H1 (cell line): ENCODE results near the gene SLMAP. TPM values are rescaled to one million over a fixed set of nuclear protein-coding genes. Genes with fewer than 3 reads are reported as not detected.

Experiments
- CTCF ChIA-PET: fragments of 300-600 bp; sonication (Branson Sonifier 250); formaldehyde crosslinking; loops from one replicate; lab custom pipeline; 2021; ENCODE audit not compliant: partially characterized antibody; lab: Charles Lee
- POLR2A ChIA-PET: fragments of 300-600 bp; sonication (Branson Sonifier 250); formaldehyde crosslinking; loops from one replicate; lab custom pipeline; 2021; ENCODE audit warnings: inconsistent platforms; ENCODE audit not compliant: partially characterized antibody; lab: Charles Lee
- DNase-seq, 2 experiments: peaks; one replicate each; pipeline versions ENCODE4 v3.0.0 to v3.0.0-alpha.2; 2010 to 2022; ENCODE audit warnings: low spot score in 2 of 2, low read depth in 1 of 2, mixed read lengths in 1 of 2
- FAIRE-seq: peaks from 2 replicates; lab custom pipeline; 2011; peaks lifted over from hg19 to GRCh38; lab: Jason Lieb, UNC
- H2AFZ ChIP-seq: 2 replicates; pipeline ENCODE4 v1.8.1; 2012; ENCODE audit warnings: low read length, inconsistent platforms
- H2AK5ac ChIP-seq: 2 replicates; pipeline ENCODE4 v1.6.1; 2013; ENCODE audit warnings: low read depth, low read length
- H2BK120ac ChIP-seq: replicated peaks from 2 replicates; pipeline ENCODE3; 2013; ENCODE audit warnings: low read depth, low read length, inconsistent platforms
- H2BK12ac ChIP-seq: 2 replicates; pipeline ENCODE4 v1.6.1; 2013; ENCODE audit warnings: low read depth, low read length
- H2BK15ac ChIP-seq: 2 replicates; pipeline ENCODE4 v1.6.1; 2013; ENCODE audit warnings: low read length
- H2BK20ac ChIP-seq: 2 replicates; pipeline ENCODE4 v1.6.1; 2013; ENCODE audit warnings: low read length
- H2BK5ac ChIP-seq: 2 replicates; pipeline ENCODE4 v1.6.1; 2013; ENCODE audit warnings: low read depth, low read length
- H3K14ac ChIP-seq: 2 replicates; pipeline ENCODE4 v1.6.1; 2013; ENCODE audit warnings: inconsistent platforms; ENCODE audit not compliant: insufficient read length
- H3K18ac ChIP-seq: 2 replicates; pipeline ENCODE4 v1.6.1; 2013; ENCODE audit warnings: low read length; ENCODE audit errors: extremely low read depth
- H3K23ac ChIP-seq: 2 replicates; pipeline ENCODE4 v1.6.1; 2013; ENCODE audit warnings: inconsistent platforms; ENCODE audit not compliant: insufficient read length
- H3K23me2 ChIP-seq: 2 replicates; pipeline ENCODE4 v1.6.1; 2013; ENCODE audit warnings: low read depth, low read length
- H3K27ac ChIP-seq: 2 replicates; pipeline ENCODE4 v1.6.1; 2011; ENCODE audit warnings: low read depth, low read length, inconsistent platforms
- H3K27me3 ChIP-seq, 4 experiments: replicated peaks in 1 of 4; 1 replicate in 1 of 4; 2 replicates in 3 of 4; pipeline versions ENCODE4 v1.6.1 to v1.8.1; 2011 to 2013; ENCODE audit warnings: low read length in 3 of 4, mild to moderate bottlenecking in 3 of 4, inconsistent platforms in 2 of 4, mixed read lengths in 2 of 4, moderate library complexity in 1 of 4; ENCODE audit not compliant: control insufficient read depth in 3 of 4, insufficient read depth in 3 of 4; ENCODE audit errors: extremely low read depth in 1 of 4
- H3K36me3 ChIP-seq, 4 experiments: 2 replicates each; pipeline versions ENCODE4 v1.6.1 to v1.8.1; 2011 to 2013; ENCODE audit warnings: mild to moderate bottlenecking in 4 of 4, low read length in 3 of 4, moderate library complexity in 2 of 4, control low read depth in 1 of 4, inconsistent platforms in 1 of 4; ENCODE audit not compliant: insufficient read depth in 4 of 4, control insufficient read depth in 2 of 4
- H3K4ac ChIP-seq: replicated peaks from 2 replicates; pipeline ENCODE3; 2013; ENCODE audit warnings: low read length, low read depth, mixed read lengths, inconsistent platforms; ENCODE audit not compliant: insufficient read length
- H3K4me1 ChIP-seq, 4 experiments: replicated peaks in 1 of 4; 1 replicate in 1 of 4; 2 replicates in 3 of 4; pipeline versions ENCODE4 v1.6.1 to v1.8.1; 2011 to 2013; ENCODE audit warnings: low read length in 3 of 4, inconsistent platforms in 2 of 4, mixed read lengths in 1 of 4; ENCODE audit not compliant: insufficient read depth in 4 of 4, control insufficient read depth in 3 of 4
- H3K4me2 ChIP-seq, 2 experiments: 2 replicates each; pipeline versions ENCODE4 v1.6.1 to v1.8.1; 2011 to 2013; ENCODE audit warnings: low read depth in 2 of 2, low read length in 2 of 2, control low read depth in 1 of 2, inconsistent platforms in 1 of 2, mild to moderate bottlenecking in 1 of 2; ENCODE audit not compliant: insufficient read depth in 1 of 2
- H3K4me3 ChIP-seq, 4 experiments: fragments of 200-600, 300-600 bp in 1 of 4; sonication (generic), shearing (Covaris generic), sonication (Bioruptor Twin) in 1 of 4; 2 replicates each; pipeline versions ENCODE4 v1.5.1 to v1.8.1; 2011 to 2016; ENCODE audit warnings: low read length in 4 of 4, low read depth in 3 of 4, control low read depth in 2 of 4, inconsistent platforms in 2 of 4, mild to moderate bottlenecking in 2 of 4, mixed read lengths in 1 of 4, moderate library complexity in 1 of 4; ENCODE audit not compliant: insufficient read depth in 2 of 4; ENCODE audit errors: extremely low read depth in 1 of 4
- H3K56ac ChIP-seq: replicated peaks from 2 replicates; pipeline ENCODE3; 2013; ENCODE audit warnings: low read depth, mild to moderate bottlenecking, mixed read lengths, low read length, inconsistent platforms; ENCODE audit not compliant: insufficient read length
- H3K79me1 ChIP-seq: 2 replicates; pipeline ENCODE4 v1.6.1; 2013; ENCODE audit warnings: low read depth, low read length, control low read depth
- H3K79me2 ChIP-seq, 2 experiments: 2 replicates each; pipeline versions ENCODE4 v1.6.1 to v1.8.1; 2012 to 2013; ENCODE audit warnings: low read length in 2 of 2, mild to moderate bottlenecking in 2 of 2, inconsistent platforms in 1 of 2; ENCODE audit not compliant: insufficient read depth in 2 of 2, control insufficient read depth in 1 of 2
- H3K9ac ChIP-seq, 4 experiments: replicated peaks in 1 of 4; 1 replicate in 1 of 4; 2 replicates in 3 of 4; pipeline versions ENCODE4 v1.6.1 to v1.8.1; 2011 to 2013; ENCODE audit warnings: low read depth in 3 of 4, low read length in 3 of 4, control low read depth in 2 of 4, mild to moderate bottlenecking in 2 of 4, moderate library complexity in 2 of 4, inconsistent platforms in 1 of 4; ENCODE audit errors: extremely low read depth in 1 of 4
- H3K9me3 ChIP-seq, 2 experiments: 2 replicates each; pipeline versions ENCODE4 v1.6.1 to v1.8.1; 2012 to 2013; ENCODE audit warnings: mild to moderate bottlenecking in 2 of 2, moderate library complexity in 2 of 2, control low read depth in 1 of 2, inconsistent platforms in 1 of 2, low read depth in 1 of 2, low read length in 1 of 2, mixed read lengths in 1 of 2; ENCODE audit not compliant: insufficient read depth in 2 of 2
- H4K20me1 ChIP-seq, 2 experiments: replicated peaks in 1 of 2; 2 replicates each; pipeline versions ENCODE3 to v1.8.1; 2011 to 2013; ENCODE audit warnings: inconsistent platforms in 2 of 2, low read length in 2 of 2, mild to moderate bottlenecking in 1 of 2; ENCODE audit not compliant: insufficient read depth in 2 of 2, control insufficient read depth in 1 of 2
- H4K5ac ChIP-seq: 2 replicates; pipeline ENCODE4 v1.6.1; 2013; ENCODE audit warnings: low read length, low read depth, mixed read lengths, inconsistent platforms; ENCODE audit not compliant: insufficient read length
- H4K8ac ChIP-seq: 2 replicates; pipeline ENCODE4 v1.8.0; 2013; ENCODE audit warnings: mild to moderate bottlenecking, moderate library complexity, low read length, inconsistent platforms; ENCODE audit not compliant: insufficient read depth; ENCODE audit errors: extremely low read depth
- H4K91ac ChIP-seq: replicated peaks from 2 replicates; pipeline ENCODE3; 2013; ENCODE audit warnings: low read length, mixed read lengths, inconsistent platforms; ENCODE audit not compliant: insufficient read length
- EGR1 ChIP-seq: IDR thresholded peaks from 2 replicates; pipeline ENCODE4 v1.6.1; 2011; ENCODE audit warnings: low read depth, low read length, borderline replicate concordance
- HDAC2 ChIP-seq, 2 experiments: fragments of 300-600 bp in 1 of 2; sonication (generic) in 1 of 2; IDR thresholded peaks; 2 replicates each; pipeline ENCODE4 v1.6.1; 2011 to 2012; ENCODE audit warnings: low read depth in 2 of 2, low read length in 2 of 2, mild to moderate bottlenecking in 2 of 2, moderate library complexity in 2 of 2, borderline replicate concordance in 1 of 2, inconsistent platforms in 1 of 2
- JUN ChIP-seq: IDR thresholded peaks from 2 replicates; pipeline ENCODE4 v1.6.1; 2011; ENCODE audit warnings: low read depth, mild to moderate bottlenecking, improper control_type of control experiment, low read length
- JUND ChIP-seq: IDR thresholded peaks from 2 replicates; pipeline ENCODE4 v1.6.1; 2011; ENCODE audit warnings: mild to moderate bottlenecking, improper control_type of control experiment, low read length
- SAP30 ChIP-seq: fragments of 300-600 bp; sonication (generic); IDR thresholded peaks from 2 replicates; pipeline ENCODE4 v1.7.1; 2012; ENCODE audit warnings: low read length, moderate library complexity, mild to moderate bottlenecking, inconsistent platforms; ENCODE audit not compliant: insufficient read depth, insufficient replicate concordance
- SIN3A ChIP-seq, 2 experiments: IDR thresholded peaks in 1 of 2; conservative IDR thresholded peaks in 1 of 2; 2 replicates each; pipeline ENCODE4 v1.6.1; 2011 to 2012; ENCODE audit warnings: low read length in 2 of 2, improper control_type of control experiment in 1 of 2, low read depth in 1 of 2, mild to moderate bottlenecking in 1 of 2
- SP1 ChIP-seq: IDR thresholded peaks from 2 replicates; pipeline ENCODE4 v1.6.1; 2011; ENCODE audit warnings: low read depth, low read length
- WGBS, 2 experiments: shearing (Covaris generic) in 1 of 2; methylation state at CpG; one replicate each; pipeline versions ENCODE4 v1.1.6 to v1.1.7; 2013 to 2015; ENCODE audit warnings: low lambda C conversion rate in 2 of 2, mixed read lengths in 2 of 2, inconsistent platforms in 1 of 2, low coverage in 1 of 2, missing lambda C conversion rate in 1 of 2; ENCODE audit not compliant: insufficient replicate concordance in 2 of 2, insufficient coverage in 1 of 2, insufficient read length in 1 of 2; ENCODE audit errors: extremely low coverage in 1 of 2, missing lambda C conversion rate in 1 of 2; 5-methylcytosine and 5-hydroxymethylcytosine counted together
- polyA plus RNA-seq, 7 experiments: library from polyadenylated mRNA; depleted of rRNA in 3 of 7; stranded (reverse) in 5 of 7; unstranded in 2 of 7; fragments of >200 nt in 5 of 7; fragments of 200-250 nt in 2 of 7; gene quantifications; 1 replicate in 5 of 7; 2 replicates in 1 of 7; 4 replicates in 1 of 7; pipeline versions ENCODE4 v1.2.1 to v1.2.3, GENCODE V29; 2011 to 2013; ENCODE audit warnings: missing spikeins in 2 of 7, mixed read lengths in 2 of 7
- total RNA-seq: library from RNA; stranded (reverse); fragmentation: NEBNext Ultra II Directional; extraction: Animal tissue kit (Norgen Biotek cat#: 25700); gene quantifications from 2 replicates; pipeline ENCODE4 v1.2.1, GENCODE V29; 2021
- TF ChIP-seq, protein P1 (sequence below): IDR thresholded peaks from 2 replicates; pipeline ENCODE4 v1.6.1; 2012; ENCODE audit warnings: low read length, inconsistent platforms
- TF ChIP-seq, protein P2 (sequence below): IDR thresholded peaks from 2 replicates; pipeline ENCODE4 v1.6.1; 2012; ENCODE audit warnings: inconsistent platforms

Gene SLMAP
- total and polyA plus RNA-seq, 2 of the 8 experiments (the other 6 are each of a cell fraction or from before 2014, with no cell fraction given), result 13.6 to 70.4 TPM

DNA sequence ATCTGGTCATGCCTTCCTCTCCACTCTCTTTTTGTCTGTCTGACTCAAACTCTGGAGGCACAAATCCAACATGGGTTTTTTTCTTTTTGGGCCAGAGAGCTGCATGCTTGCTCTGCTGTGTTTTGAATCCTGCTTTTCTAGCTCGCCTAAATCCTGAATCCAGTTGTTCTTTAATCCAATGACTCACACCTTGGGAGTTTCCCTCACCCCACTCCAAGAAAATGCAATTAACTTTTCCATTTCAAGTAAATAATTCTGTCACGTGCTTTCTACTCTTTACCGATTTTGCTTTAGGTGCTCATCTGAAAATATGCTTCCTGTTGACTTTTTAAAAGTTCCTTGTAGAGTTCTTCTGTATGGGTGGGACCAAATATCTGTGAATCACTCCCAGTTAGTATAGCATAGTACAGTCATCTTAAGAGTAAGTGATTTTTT lies 47.6 kb downstream of the SLMAP start:
- 40% methylated on average over 3 of the region's 3 CpGs; no CpG with 5 or more reads in 1 of the 2 experiments for WGBS, 2 experiments
- H3K18ac ChIP-seq, result no peak overlapping the region
- H4K5ac ChIP-seq, result no peak overlapping the region
- no peak overlapping the region for H3K4me3 ChIP-seq
- no peak overlapping the region for H2AK5ac ChIP-seq
- DNase-seq (peak in 1 of 2 experiments; percentile 15), FAIRE-seq (peak; percentile 94)
- no peaks in the 10 kb centered on the region for H4K20me1 ChIP-seq
- peaks cover 0 to 89% of the 10 kb centered on the region in 2 experiments; a peak in 2 of 4 replicates for H3K79me2 ChIP-seq
- H3K4ac ChIP-seq, result no peak overlapping the region
- H3K79me1 ChIP-seq, result peaks cover 4% of the 10 kb centered on the region
- no peak overlapping the region for H3K27ac ChIP-seq
- no peak overlapping the region for H3K56ac ChIP-seq
- no peak overlapping the region for H4K91ac ChIP-seq
- no peak overlapping the region for H3K9ac ChIP-seq
- no peak overlapping the region for H2BK12ac ChIP-seq
- no peaks in the 10 kb centered on the region for H3K27me3 ChIP-seq
- H2BK120ac ChIP-seq, result no peak overlapping the region
- POLR2A ChIA-PET, result no interaction called here
- CTCF ChIA-PET, result no interaction called here
- H3K4me2 ChIP-seq, result no peak overlapping the region
- no peak overlapping the region for H2BK20ac ChIP-seq
- H4K8ac ChIP-seq, result no peak overlapping the region
- H2AFZ ChIP-seq, result no peak overlapping the region
- no peak overlapping the region for H3K14ac ChIP-seq
- no peak overlapping the region for H3K23ac ChIP-seq
- H3K23me2 ChIP-seq, result no peaks in the 10 kb centered on the region
- peaks cover 0 to 6% (median 2%) of the 10 kb centered on the region in 4 experiments; a peak in 3 of 7 replicates for H3K4me1 ChIP-seq
- TF ChIP-seq HDAC2 (IDR thresholded peaks at IDR 0.05; ENCODE audit: borderline replicate concordance in 1 of 2, low read depth in 2 of 2, low read length in 2 of 2) (no peak), JUND (peak; percentile 96), SP1 (peak; percentile 98), JUN (peak; percentile 89), SIN3A (conservative IDR thresholded peaks at IDR 0.05 in 1 of 2, IDR thresholded peaks at IDR 0.05 in 1 of 2; ENCODE audit: low read depth in 1 of 2, low read length in 2 of 2) (0 out of 4 replicates have a peak, but pooled peaks of 1 of the 2 experiments have one; percentile 30), EGR1 (0 out of 2 replicates have a peak, but pooled peaks have one; percentile 8), SAP30 (no peak)
- TF ChIP-seq, protein P1, sequence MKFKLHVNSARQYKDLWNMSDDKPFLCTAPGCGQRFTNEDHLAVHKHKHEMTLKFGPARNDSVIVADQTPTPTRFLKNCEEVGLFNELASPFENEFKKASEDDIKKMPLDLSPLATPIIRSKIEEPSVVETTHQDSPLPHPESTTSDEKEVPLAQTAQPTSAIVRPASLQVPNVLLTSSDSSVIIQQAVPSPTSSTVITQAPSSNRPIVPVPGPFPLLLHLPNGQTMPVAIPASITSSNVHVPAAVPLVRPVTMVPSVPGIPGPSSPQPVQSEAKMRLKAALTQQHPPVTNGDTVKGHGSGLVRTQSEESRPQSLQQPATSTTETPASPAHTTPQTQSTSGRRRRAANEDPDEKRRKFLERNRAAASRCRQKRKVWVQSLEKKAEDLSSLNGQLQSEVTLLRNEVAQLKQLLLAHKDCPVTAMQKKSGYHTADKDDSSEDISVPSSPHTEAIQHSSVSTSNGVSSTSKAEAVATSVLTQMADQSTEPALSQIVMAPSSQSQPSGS, result 0 out of 2 replicates have a peak, but pooled peaks have one; percentile 67
- TF ChIP-seq, protein P2, sequence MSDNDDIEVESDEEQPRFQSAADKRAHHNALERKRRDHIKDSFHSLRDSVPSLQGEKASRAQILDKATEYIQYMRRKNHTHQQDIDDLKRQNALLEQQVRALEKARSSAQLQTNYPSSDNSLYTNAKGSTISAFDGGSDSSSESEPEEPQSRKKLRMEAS, result 0 out of 2 replicates have a peak, but pooled peaks have one; percentile 7
- H3K36me3 ChIP-seq, result no peaks in the 10 kb centered on the region
- H2BK15ac ChIP-seq, result no peak overlapping the region
- H2BK5ac ChIP-seq, result no peak overlapping the region
- H3K9me3 ChIP-seq, result no peaks in the 10 kb centered on the region
